GM18498 (cell line): ENCODE data around the gene LIPG.
"Not testable (repeated sequence)": the region's sequence is repeated elsewhere in the genome, so short reads cannot be mapped to it uniquely, and the experiment has no call there.

ENCODE experiments used
- ATAC-seq: cut with Tn5 transposase; IDR thresholded peaks from one replicate; pipeline ENCODE4 v1.9.1; 2021; ENCODE audit warnings: mild to moderate bottlenecking, moderate library complexity; ENCODE audit not compliant: unreplicated experiment

LIPG gene

DNA sequence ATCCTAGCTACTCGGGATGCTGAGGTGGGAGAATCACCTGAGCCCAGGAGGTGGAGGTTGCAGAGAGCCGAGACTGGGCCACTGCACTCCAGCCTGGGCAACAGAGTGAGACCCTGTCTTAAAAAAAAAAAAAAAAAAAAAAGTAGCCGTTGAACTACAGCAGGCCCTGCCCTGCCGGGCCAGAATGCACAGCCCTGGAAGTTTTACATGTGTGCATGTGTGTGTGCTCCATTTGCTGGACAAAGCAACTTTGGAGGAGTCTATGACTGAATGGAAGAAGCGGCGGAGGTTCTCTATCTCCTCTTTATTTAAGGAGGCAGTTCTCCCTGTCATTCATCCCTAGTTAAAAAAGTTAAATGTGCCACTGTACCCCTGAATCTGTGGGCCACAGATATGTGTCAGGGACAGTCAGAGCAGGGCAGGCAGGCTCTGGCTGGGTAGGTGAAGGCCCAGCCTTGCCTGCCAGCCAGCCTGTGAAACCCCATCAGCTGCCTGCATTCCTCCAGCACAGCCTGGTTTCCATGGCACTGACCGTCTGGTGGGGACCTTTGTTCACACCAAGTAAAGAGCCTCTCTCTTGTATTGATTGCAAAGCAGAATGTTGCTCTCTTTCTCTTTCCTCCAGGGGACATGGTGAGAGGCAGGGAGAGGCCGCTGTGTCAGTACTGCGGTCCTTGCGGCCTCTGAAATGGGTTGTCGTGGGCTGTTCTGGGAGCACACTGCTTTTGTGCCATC lies 10.9 kb downstream of the LIPG start:
- no peak for ATAC-seq

DNA sequence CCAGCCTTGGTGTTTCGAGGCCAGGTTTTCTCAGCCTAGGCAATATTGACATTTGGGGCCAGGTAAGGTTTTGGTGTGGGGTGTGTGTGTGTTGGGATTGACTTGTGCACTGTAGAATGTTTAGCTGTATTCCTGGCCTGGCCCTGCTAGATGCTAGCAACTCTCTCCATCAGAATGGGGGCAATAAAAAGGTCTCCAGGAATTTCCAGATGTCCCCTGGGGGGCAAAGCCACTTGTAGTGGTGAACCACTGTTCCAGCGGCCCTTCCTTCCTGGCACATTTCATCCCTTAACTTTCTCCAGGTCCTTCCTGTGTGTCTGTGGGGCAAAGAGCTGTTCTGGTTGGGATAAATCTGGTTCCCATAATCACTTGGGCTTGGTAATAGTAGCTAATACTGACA lies 12.0 kb downstream of the LIPG start:
- ATAC-seq, result no peak

- ATAC-seq, result not testable (repeated sequence)
These were observed 17.2 kb downstream of the LIPG start for GRCh38 chr18:49579041-49579440.

GRCh38 chr18:49579583-49579982 lies 17.7 kb downstream of the LIPG start:
- ATAC-seq, result not testable (repeated sequence)

DNA sequence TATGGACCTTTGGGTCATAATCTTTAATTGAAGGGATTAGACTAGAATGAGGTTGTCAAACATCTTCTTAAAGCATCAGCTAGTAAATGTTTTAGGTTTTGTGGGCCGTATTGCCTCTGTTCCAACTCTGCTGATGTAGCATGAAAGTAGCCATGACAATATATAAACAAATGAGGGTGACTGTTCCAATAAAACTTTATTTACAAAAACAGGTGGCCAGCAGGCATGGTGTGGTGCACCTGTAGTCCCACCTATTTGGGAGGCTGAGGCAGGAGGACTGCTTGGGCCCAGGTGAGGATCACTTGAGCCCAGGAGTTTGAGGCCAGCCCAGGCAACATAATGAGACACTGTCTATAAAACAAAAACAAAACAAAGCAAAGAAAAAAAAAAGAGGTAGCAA lies 18.4 kb downstream of the LIPG start:
- no peak for ATAC-seq

DNA sequence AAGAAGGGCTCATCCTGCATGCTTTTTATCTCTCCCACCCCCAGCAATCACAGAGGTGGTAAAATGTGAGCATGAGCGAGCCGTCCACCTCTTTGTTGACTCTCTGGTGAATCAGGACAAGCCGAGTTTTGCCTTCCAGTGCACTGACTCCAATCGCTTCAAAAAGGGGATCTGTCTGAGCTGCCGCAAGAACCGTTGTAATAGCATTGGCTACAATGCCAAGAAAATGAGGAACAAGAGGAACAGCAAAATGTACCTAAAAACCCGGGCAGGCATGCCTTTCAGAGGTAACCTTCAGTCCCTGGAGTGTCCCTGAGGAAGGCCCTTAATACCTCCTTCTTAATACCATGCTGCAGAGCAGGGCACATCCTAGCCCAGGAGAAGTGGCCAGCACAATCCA lies 19.5 kb downstream of the LIPG start:
- no peak for ATAC-seq

DNA sequence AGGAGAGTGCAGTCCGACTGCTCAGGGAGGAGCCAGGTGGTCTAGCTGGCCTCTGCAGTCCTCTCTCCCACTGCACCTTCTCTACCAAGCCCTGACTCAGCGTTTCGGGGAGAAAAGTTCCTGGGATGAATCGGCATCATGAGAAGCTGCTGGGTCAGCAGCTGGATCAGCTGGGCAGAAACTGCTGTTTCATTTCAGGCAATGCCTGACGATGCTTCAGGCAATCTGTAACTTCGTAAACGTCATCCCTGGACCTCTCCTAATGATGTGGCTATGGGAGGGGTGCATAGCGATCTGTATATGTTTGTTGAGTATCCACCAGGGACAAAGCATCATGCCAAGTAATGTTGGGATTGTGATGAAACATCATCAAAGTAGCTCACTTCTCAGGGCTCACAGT lies 20.7 kb downstream of the LIPG start:
- no peak for ATAC-seq

GRCh38 chr18:49584394-49584793 lies 22.5 kb downstream of the LIPG start:
- no peak for ATAC-seq

GRCh38 chr18:49584951-49585350 lies 23.1 kb downstream of the LIPG start:
- not testable (repeated sequence) for ATAC-seq

DNA sequence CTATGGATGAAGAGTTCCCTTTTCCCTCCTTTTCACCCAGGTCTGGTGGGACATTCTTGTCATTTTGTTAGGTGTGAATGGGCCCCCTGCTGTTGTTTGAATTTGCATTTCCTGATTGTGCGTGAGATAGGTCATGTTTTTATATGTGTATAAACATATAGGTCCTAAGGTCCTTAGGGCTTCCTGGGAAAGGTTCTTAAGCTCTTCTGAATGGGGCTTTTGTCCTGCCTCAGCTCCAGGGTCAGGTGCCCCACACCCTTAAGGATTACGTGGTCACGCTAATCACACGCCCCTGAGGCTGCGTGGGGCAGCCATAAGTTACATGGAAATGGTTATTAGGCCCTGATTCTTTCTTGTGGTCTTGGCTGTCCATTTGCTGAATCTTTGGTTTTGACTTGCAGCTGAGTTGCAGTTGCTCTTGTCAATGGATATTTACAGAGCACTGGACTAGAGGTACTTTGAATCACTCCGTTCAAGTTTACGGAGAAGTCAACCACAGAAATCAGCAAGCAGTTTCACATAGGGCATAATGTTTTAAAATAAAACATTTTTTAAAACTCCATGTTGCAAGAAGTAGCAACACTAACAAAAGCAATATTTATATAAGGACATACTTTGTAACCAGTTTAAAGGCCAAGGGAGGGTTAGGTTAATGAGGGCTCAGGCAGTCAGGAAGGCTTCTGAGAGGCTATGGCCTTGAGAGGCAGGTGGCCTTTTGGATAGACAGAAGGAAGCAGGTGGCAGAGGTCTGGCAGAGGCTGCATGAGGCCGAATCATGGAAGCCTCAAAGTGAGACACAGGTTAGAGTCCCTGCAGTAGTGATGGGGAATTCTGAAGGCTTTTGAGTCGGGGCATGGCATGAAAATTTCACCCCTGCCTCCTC lies 24.2 kb downstream of the LIPG start:
- no peak for ATAC-seq

GRCh38 chr18:49588171-49588570 lies 26.3 kb downstream of the LIPG start:
- no peak for ATAC-seq

DNA sequence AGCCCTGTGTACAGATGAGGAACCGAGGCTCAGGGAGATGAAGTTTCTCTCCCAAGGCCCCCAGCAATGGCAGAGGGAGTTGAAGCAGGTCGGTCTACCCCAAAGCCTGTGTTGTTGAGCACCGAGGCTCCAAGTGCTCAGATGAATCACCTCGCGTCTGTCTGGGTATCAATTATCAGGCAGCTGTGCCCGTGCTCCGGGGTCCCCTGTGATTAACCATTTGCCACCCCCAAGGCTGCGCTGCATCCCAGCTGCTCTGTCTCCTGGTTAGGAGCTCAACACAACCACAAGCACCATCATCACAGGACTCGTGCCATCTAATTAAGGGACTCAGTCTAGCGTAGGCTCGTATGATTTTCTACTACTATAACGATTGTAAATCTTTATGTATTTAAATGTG lies 27.1 kb downstream of the LIPG start:
- ATAC-seq, result no peak

DNA sequence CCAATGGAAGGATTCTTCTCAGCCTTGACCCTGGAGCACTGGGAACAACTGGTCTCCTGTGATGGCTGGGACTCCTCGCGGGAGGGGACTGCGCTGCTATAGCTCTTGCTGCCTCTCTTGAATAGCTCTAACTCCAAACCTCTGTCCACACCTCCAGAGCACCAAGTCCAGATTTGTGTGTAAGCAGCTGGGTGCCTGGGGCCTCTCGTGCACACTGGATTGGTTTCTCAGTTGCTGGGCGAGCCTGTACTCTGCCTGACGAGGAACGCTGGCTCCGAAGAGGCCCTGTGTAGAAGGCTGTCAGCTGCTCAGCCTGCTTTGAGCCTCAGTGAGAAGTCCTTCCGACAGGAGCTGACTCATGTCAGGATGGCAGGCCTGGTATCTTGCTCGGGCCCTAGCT lies 28.8 kb downstream of the LIPG start:
- ATAC-seq, result no peak

GRCh38 chr18:49591271-49591670 lies 29.4 kb downstream of the LIPG start:
- no peak for ATAC-seq

GRCh38 chr18:49591775-49592174 lies 29.9 kb downstream of the LIPG start:
- ATAC-seq, result no peak

GRCh38 chr18:49596687-49597086 lies 34.8 kb downstream of the LIPG start:
- no peak for ATAC-seq

DNA sequence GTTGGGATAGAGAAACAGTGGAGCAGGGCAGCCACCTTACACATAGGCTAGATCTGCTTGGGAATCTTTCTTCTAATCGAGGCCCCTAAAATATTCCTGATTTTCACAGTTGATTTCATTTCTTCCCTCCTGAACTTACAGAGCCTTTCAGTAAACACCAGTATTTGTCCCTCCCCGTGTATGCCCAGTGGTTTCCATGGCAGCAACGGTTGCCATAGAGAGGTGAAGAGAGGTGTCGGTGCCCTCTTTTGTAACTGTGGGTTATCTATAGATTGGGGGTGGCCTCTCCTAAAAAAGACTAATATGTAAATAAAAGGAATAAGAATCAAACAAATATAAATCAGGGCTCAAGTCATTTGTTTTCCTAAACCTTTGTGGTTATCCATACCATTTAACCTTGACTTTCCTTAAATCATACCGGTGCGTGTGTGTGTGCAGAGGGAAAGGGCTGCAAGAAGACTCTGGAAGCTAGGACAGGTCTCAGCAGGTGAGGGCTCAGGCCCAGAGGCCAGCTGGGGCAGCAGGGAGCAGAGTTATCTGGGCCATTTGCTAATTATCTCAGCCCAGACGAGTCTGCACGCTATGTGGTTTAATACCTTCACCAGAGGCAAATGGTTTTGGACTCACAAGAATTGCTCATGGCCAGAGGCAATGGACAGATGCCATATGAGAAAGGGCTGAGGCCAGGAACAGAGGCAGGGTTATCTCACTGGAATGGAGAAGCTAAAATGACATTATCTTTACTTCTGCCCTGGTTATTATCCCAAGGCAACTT lies 35.5 kb downstream of the LIPG start:
- ATAC-seq, result no peak

DNA sequence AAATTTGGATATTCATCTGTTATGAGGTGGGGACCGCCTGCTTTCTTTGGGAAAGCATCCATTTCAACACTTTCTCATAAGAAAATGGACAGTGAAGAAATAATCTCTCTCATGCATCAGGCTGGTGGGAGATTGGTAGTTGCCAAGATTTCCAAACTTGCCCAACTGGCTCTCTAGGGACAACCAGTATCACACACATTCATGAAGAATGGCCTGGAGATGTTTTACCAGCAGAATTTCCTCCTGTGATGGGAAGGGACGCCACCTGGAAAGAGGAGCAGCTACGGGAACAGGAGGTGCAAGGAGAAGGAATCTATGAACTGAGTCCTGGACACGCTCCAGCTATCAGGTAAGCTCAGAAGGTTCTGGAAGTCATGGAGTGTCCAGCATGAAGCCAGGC lies 39.4 kb downstream of the LIPG start:
- ATAC-seq, result no peak

DNA sequence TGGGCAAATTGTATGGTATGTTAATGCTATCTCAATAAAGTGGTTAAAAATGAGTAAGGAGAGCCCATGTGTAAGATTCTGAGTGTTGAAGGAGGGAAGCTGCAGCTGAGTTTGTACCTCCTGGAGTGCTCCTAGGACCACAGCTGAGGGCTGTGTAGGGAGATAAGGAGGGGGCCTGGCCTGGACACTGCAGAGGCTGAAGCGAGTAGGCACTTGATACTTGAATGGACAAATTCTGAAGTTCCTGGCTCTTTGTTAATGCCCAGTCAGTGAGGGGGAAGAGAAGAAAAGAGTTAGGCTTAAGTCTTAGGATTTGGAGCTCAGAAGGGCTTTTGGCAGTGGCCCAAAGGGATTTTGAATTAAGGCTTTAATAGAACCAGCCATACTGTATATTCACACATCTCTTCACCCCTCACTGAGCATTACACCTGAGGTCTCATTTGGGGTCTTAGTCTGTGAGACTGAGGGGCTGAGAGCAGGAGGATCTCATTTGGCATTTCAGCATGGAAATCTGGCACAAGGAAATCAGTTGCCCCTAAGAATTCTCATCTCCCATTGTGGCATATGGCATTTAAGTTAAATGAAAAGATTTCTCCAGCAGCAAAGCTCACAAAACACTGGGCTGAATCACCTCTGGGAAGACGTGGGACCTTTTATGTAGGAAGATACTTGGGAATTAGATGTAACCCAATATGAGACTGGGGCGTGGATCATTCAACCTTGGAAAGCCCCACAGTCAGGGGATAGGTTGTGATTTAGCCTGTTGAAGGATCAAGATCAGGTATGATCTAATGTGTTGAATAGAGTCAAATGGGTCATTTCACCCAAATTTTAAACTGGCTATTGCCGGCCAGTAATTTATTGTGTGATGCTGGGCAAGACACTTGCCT lies 46.8 kb downstream of the LIPG start:
- no peak for ATAC-seq

GRCh38 chr18:49609256-49610021 lies 47.6 kb downstream of the LIPG start:
- no peak for ATAC-seq
